Ishikawa (cell line): Measurements from ENCODE around the gene PCED1A.

ENCODE experiments used
- CEBPB ChIP-seq: IDR thresholded peaks from 2 replicates; pipeline ENCODE4 v1.6.1; 2012
- FOXM1 ChIP-seq: IDR thresholded peaks from 2 replicates; pipeline ENCODE4 v1.6.1; 2012; ENCODE audit warnings: low read depth, borderline replicate concordance
- REST ChIP-seq: IDR thresholded peaks from 2 replicates; pipeline ENCODE4 v1.6.1; 2012; ENCODE audit warnings: low read depth, mild to moderate bottlenecking
- TEAD4 ChIP-seq: IDR thresholded peaks from 2 replicates; pipeline ENCODE4 v1.6.1; 2012

- TF ChIP-seq TEAD4: no peak
- TF ChIP-seq FOXM1: no peak
- TF ChIP-seq CEBPB: no peak
- TF ChIP-seq REST: no peak
These were observed 34.1 kb downstream of the PCED1A start for GRCh38 chr20:2806351-2806701.
